DND-41 (cell line): Measurements from ENCODE around the gene FLT3.
A peak's percentile ranks its signal among the peaks of the same experiment; 100 is the strongest.

Experiments used
- ATAC-seq: fragments of 200-7000 bp; cut with Tn5 transposase; 3 replicates; pipeline ENCODE4 v1.9.1; 2021; ENCODE audit warnings: low read depth; ENCODE audit not compliant: insufficient read depth
- DNase-seq: peaks from one replicate; pipeline ENCODE4 v3.0.0-alpha.2; 2020
- H2AFZ ChIP-seq: 2 replicates; pipeline ENCODE4 v1.6.0; 2012; ENCODE audit warnings: low read depth, low read length
- H3K27ac ChIP-seq: 2 replicates; pipeline ENCODE4 v1.5.1; 2012; ENCODE audit warnings: low read length, inconsistent platforms
- H3K27me3 ChIP-seq: fragments of 200-600 bp; sonication (generic); 2 replicates; pipeline ENCODE4 v1.6.0; 2012; ENCODE audit warnings: low read length, mild to moderate bottlenecking, inconsistent platforms; ENCODE audit not compliant: insufficient read depth, poor library complexity
- H3K36me3 ChIP-seq: 2 replicates; pipeline ENCODE4 v1.5.1; 2012; ENCODE audit warnings: low read length, inconsistent platforms; ENCODE audit not compliant: insufficient read depth
- H3K4me1 ChIP-seq: 2 replicates; pipeline ENCODE4 v1.5.1; 2012; ENCODE audit warnings: mild to moderate bottlenecking, low read length; ENCODE audit not compliant: insufficient read depth
- H3K4me2 ChIP-seq: 2 replicates; pipeline ENCODE4 v1.6.0; 2012; ENCODE audit warnings: mild to moderate bottlenecking, moderate library complexity, low read length, inconsistent platforms; ENCODE audit not compliant: insufficient read depth
- H3K4me3 ChIP-seq, 2 experiments: fragments of 200-600 bp in 1 of 2; shearing (Covaris generic) in 1 of 2; 2 replicates each; pipeline ENCODE4 v1.5.1; 2012 to 2016; ENCODE audit warnings: inconsistent platforms in 2 of 2, low read length in 2 of 2, mild to moderate bottlenecking in 2 of 2, low read depth in 1 of 2, moderate library complexity in 1 of 2
- H3K79me2 ChIP-seq: 2 replicates; pipeline ENCODE4 v1.6.0; 2012; ENCODE audit warnings: low read length, inconsistent platforms; ENCODE audit not compliant: insufficient read depth
- H3K9ac ChIP-seq: 2 replicates; pipeline ENCODE4 v1.6.0; 2012; ENCODE audit warnings: low read depth, mild to moderate bottlenecking, inconsistent platforms, low read length, moderate library complexity
- H3K9me3 ChIP-seq: 2 replicates; pipeline ENCODE4 v1.5.1; 2012; ENCODE audit warnings: low read length, moderate library complexity, mild to moderate bottlenecking, inconsistent platforms; ENCODE audit not compliant: insufficient read depth, severe bottlenecking
- H4K20me1 ChIP-seq: 2 replicates; pipeline ENCODE4 v1.6.0; 2012; ENCODE audit warnings: low read length; ENCODE audit not compliant: insufficient read depth
- CTCF ChIP-seq: IDR thresholded peaks from 2 replicates; pipeline ENCODE4 v1.5.1; 2012; ENCODE audit warnings: borderline replicate concordance, low read length, moderate library complexity, mild to moderate bottlenecking; ENCODE audit not compliant: poor library complexity, severe bottlenecking; ENCODE audit errors: extremely low read depth
- EZH2 ChIP-seq: IDR thresholded peaks from 3 replicates; pipeline ENCODE4 v1.6.1; 2012; ENCODE audit warnings: borderline replicate concordance, low read depth, mild to moderate bottlenecking, moderate library complexity, low read length, inconsistent platforms; ENCODE audit not compliant: severe bottlenecking

The FLT3 gene

GRCh38 chr13:28077231-28077630, 23.1 kb downstream of the FLT3 start:
- Histone ChIP-seq H3K4me1 (no peaks in the 10 kb centered on the region), H3K27ac (no peak overlapping the region), H3K9me3 (no peaks in the 10 kb centered on the region), H3K36me3 (no peaks in the 10 kb centered on the region), H3K4me2 (no peak overlapping the region), H4K20me1 (no peaks in the 10 kb centered on the region), H3K27me3 (peaks cover 3% of the 10 kb centered on the region), H2AFZ (no peak overlapping the region), H3K79me2 (no peaks in the 10 kb centered on the region), H3K4me3 (no peak overlapping the region), H3K9ac (no peak overlapping the region)
- DNase-seq (no peak), ATAC-seq (no peak)
- TF ChIP-seq CTCF (no peak), EZH2 (no peak)

- no peak for TF ChIP-seq EZH2
- TF ChIP-seq CTCF, result no peak
Observed at GRCh38 chr13:28071424-28071823, 29.0 kb downstream of the FLT3 start.

DNA sequence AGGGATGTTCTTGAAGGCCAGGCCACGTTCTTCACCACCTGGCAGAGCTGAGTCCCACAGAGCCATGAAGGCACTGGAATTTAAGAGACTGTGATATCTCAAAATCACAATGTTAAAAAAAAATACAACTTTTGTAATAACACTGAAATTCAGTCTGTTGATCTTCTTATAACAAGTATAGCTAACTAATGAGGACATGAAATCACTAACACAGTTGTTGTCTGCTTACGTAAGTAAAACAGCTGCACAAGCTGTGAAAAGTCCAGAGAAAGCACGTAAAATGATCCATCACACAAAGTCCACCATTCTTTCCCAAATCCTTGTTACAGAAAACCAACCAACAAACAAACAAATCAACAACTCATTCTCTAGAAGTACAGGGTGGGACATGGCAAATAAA, 32.9 kb downstream of the FLT3 start:
- H4K20me1 ChIP-seq, result no peaks in the 10 kb centered on the region
- no peaks in the 10 kb centered on the region for H3K36me3 ChIP-seq
- no peak for TF ChIP-seq CTCF
- TF ChIP-seq EZH2, result no peak
- no peak overlapping the region for H3K4me2 ChIP-seq
- H3K4me1 ChIP-seq, result no peaks in the 10 kb centered on the region
- no peak overlapping the region for H3K27ac ChIP-seq
- H3K79me2 ChIP-seq, result no peaks in the 10 kb centered on the region
- H2AFZ ChIP-seq, result no peak overlapping the region
- no peaks in the 10 kb centered on the region for H3K9me3 ChIP-seq
- ATAC-seq (no peak), DNase-seq (no peak)
- no peak overlapping the region for H3K9ac ChIP-seq
- H3K4me3 ChIP-seq, result no peak overlapping the region
- no peaks in the 10 kb centered on the region for H3K27me3 ChIP-seq

More at GRCh38 chr13:28071424-28071823, 29.0 kb downstream of the FLT3 start:
- Histone ChIP-seq H3K79me2 (no peaks in the 10 kb centered on the region), H3K9me3 (no peaks in the 10 kb centered on the region), H3K4me1 (no peaks in the 10 kb centered on the region), H3K36me3 (no peaks in the 10 kb centered on the region), H3K4me3 (no peak overlapping the region), H3K9ac (no peak overlapping the region), H4K20me1 (no peaks in the 10 kb centered on the region), H3K27ac (no peak overlapping the region), H3K27me3 (no peaks in the 10 kb centered on the region), H2AFZ (no peak overlapping the region), H3K4me2 (no peak overlapping the region)
- ATAC-seq (peak; percentile 74), DNase-seq (no peak)
